GM19452 (cell line): Measurements from ENCODE around the gene CFAP57.

Experiments
- ATAC-seq: cut with Tn5 transposase; IDR thresholded peaks from one replicate; pipeline ENCODE4 v1.9.1; 2021; ENCODE audit not compliant: unreplicated experiment

Gene CFAP57

DNA sequence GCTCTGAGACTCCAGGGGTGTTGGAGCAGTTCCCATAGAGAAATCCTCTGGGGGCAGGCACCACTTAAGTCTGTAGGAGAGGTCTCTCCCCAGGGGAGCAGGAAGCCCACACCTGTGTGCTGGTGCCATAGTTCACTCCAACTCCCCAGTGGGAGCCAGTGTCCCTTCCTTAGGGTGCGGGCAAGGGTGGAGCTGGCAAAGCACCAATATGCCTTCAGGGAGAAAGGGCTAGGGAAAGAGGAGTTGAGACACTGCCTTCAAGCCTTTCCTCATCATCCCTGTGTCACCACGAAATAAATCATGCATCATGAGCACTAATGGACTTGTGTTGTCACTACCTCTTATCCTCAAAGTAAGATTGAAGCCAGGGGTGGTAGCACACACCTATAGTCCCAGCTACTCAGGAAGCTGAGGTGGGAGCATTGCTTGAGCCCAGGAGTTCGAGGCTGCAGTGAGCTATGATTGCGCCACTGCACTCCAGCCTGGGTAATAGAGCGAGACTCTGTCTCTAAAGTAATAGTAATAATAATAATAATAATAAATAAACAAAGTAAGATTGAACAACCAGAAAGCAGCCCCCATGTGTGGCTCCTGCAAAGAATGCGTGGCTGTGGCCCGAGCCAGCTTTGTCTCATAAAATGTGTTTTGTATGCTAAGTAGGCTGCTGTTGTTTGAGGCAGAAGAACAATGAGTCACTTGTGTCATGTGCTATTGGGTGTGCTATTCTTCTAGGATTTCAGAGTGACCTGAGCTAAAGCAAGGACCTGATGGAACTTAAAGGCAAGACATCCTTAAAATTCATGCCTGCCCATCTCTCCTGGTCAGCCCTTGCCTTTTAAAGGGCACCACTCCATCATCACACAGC lies 122.0 kb downstream of the CFAP57 start:
- ATAC-seq: no peak

DNA sequence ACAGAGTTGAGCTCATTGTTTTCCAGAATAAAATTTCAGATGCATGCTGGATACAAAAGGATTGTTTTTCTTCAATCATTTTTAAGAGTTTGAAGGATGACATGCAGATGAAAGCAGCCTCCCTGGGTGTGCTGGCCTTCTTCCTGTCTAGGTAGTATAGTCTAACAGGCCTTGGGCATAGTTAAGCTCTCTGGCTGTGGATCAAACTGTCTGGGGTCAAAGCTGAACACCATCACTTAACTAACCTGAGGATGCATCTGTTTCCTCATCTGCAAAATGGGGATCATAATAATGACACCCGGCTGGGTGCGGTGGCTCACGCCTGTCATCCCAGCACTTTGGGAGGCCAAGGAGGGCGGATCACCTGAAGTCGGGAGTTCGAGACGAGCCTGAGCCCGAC lies 122.6 kb downstream of the CFAP57 start:
- ATAC-seq: no peak

- no peak for ATAC-seq
These were observed 124.1 kb downstream of the CFAP57 start for GRCh38 chr1:43296207-43296606.

GRCh38 chr1:43298055-43298454 lies 125.9 kb downstream of the CFAP57 start:
- no peak for ATAC-seq

GRCh38 chr1:43299101-43299500 lies 127.0 kb downstream of the CFAP57 start:
- ATAC-seq: no peak

GRCh38 chr1:43300378-43301094 lies 128.4 kb downstream of the CFAP57 start, which contains the start of gene TIE1:
Gene TIE1 (plus strand): TSS chr1:43300982. CDS start chr1:43301072, 90 bp downstream.
- no peak for ATAC-seq

DNA sequence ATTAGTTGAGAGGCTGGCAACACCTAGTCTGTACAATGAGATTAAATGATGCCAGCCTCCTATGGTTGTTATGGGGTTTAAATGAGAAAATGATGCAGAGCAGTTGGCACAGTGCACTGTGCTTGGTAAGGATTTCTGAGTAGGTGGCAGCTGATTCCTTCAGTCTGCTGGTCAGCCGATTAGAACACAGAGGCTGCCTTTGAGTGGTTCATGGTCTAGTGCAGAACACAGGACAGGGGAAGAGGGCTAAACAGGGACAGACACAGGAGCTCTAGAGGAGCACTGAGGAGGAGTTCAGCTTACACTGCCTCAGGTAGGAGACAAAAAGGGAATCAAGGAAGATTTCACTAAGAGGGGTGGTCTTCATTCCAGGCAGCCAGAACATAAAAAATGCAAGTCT lies 130.1 kb downstream of the CFAP57 start:
- ATAC-seq: no peak

- ATAC-seq: no peak
These were observed 130.8 kb downstream of the CFAP57 start for GRCh38 chr1:43302721-43303470.

GRCh38 chr1:43303471-43304313 lies 131.6 kb downstream of the CFAP57 start:
- ATAC-seq: no peak
